HEK293T (cell line): Measurements from ENCODE around the gene ZDHHC18.

Source experiments
- FOXM1 ChIP-seq: fragments of 450-650 bp; IDR thresholded peaks from 2 replicates; pipeline ENCODE4 v1.6.1; 2017; ENCODE audit warnings: mild to moderate bottlenecking, borderline replicate concordance
- HDGF ChIP-seq: fragments of 450-650 bp; IDR thresholded peaks from 2 replicates; pipeline ENCODE4 v1.6.1; 2017; ENCODE audit warnings: antibody characterized with exemption, borderline replicate concordance
- SP1 ChIP-seq: fragments of 450-650 bp; IDR thresholded peaks from 2 replicates; pipeline ENCODE4 v1.6.1; 2017
- ZNF384 ChIP-seq: fragments of 450-650 bp; IDR thresholded peaks from 2 replicates; pipeline ENCODE4 v1.6.1; 2016

GRCh38 chr1:26832249-26832960, 5.9 kb downstream of the ZDHHC18 start:
- TF ChIP-seq SP1 (no peak), ZNF384 (no peak), HDGF (no peak), FOXM1 (no peak)
